Endometrial microvascular endothelial cells (primary cell): Measurements from ENCODE around the gene PLAC8L1. TPM values are rescaled to one million over a fixed set of nuclear protein-coding genes. Genes with fewer than 3 reads are reported as not detected.

Experiments used
- in situ Hi-C: cut with HindIII; loops from 2 replicates; pipeline ENCODE4 v1.10.0; 2017; ENCODE audit warnings: low sequenced_read_pairs, low pct_unique_long_range_greater_than_20kb; ENCODE audit errors: inconsistent ontology term
- total RNA-seq: library from RNA; depleted of rRNA; stranded (reverse); fragments of >200 nt; gene quantifications from one replicate; pipeline ENCODE4 v1.2.3, GENCODE V29; 2015; ENCODE audit errors: inconsistent ontology term

The PLAC8L1 gene
- total RNA-seq, 1 donor from 2014 or later, result not detected

GRCh38 chr5:146050086-146050485 lies 55.3 kb downstream of the PLAC8L1 start:
- in situ Hi-C loops, result no loop called here

GRCh38 chr5:146049704-146050026 lies 55.7 kb downstream of the PLAC8L1 start:
- in situ Hi-C loops, result no loop called here

- in situ Hi-C loops, result no loop called here
Measured at GRCh38 chr5:146048994-146049703, 56.2 kb downstream of the PLAC8L1 start.

GRCh38 chr5:146047396-146047795 lies 58.0 kb downstream of the PLAC8L1 start:
- in situ Hi-C loops, result no loop called here

GRCh38 chr5:146043722-146044121 lies 61.7 kb downstream of the PLAC8L1 start:
- in situ Hi-C loops, result no loop called here

GRCh38 chr5:146042628-146043279 lies 62.6 kb downstream of the PLAC8L1 start:
- in situ Hi-C loops, result no loop called here

GRCh38 chr5:146041180-146041789 lies 64.1 kb downstream of the PLAC8L1 start:
- in situ Hi-C loops, result no loop called here

- in situ Hi-C loops, result no loop called here
Measured at GRCh38 chr5:146040527-146040926, 64.8 kb downstream of the PLAC8L1 start.

GRCh38 chr5:146039420-146039819 lies 66.0 kb downstream of the PLAC8L1 start:
- in situ Hi-C loops, result no loop called here

- in situ Hi-C loops, result no loop called here
Measured at GRCh38 chr5:146034605-146035004, 70.8 kb downstream of the PLAC8L1 start.

Other genes with a start within 250 kb of the PLAC8L1 start
- gene GRXCR2, start 232.6 kb downstream of the PLAC8L1 start, total RNA-seq, result not detected
- gene SH3RF2, start 169.0 kb downstream of the PLAC8L1 start, total RNA-seq, result 0.65 TPM
- 93.0 TPM for gene LARS1, start 77.1 kb upstream of the PLAC8L1 start, total RNA-seq
- 12.5 TPM for gene RBM27, start 98.0 kb upstream of the PLAC8L1 start, total RNA-seq
- not detected for gene POU4F3, start 233.3 kb upstream of the PLAC8L1 start, total RNA-seq